GM12801 (cell line): ENCODE data around the gene PPARGC1A.

Experiments used
- CTCF ChIP-seq: IDR thresholded peaks from one replicate; pipeline ENCODE4 v1.5.1; 2011; ENCODE audit warnings: control low read depth; ENCODE audit not compliant: insufficient read length; ENCODE audit errors: extremely low read depth

Gene PPARGC1A

GRCh38 chr4:23878246-23878891 is 11.5 kb downstream of the PPARGC1A start:
- no peak for TF ChIP-seq CTCF

- TF ChIP-seq CTCF: no peak
Measured at GRCh38 chr4:23877758-23878229, 12.1 kb downstream of the PPARGC1A start.

- TF ChIP-seq CTCF: no peak
Measured at GRCh38 chr4:23876418-23877089, 13.3 kb downstream of the PPARGC1A start.

GRCh38 chr4:23875317-23875716 is 14.5 kb downstream of the PPARGC1A start:
- TF ChIP-seq CTCF: no peak

GRCh38 chr4:23874536-23874901 is 15.3 kb downstream of the PPARGC1A start:
- no peak for TF ChIP-seq CTCF

- TF ChIP-seq CTCF: no peak
Measured at GRCh38 chr4:23873717-23874535, 15.9 kb downstream of the PPARGC1A start.

GRCh38 chr4:23871426-23871825 is 18.4 kb downstream of the PPARGC1A start:
- no peak for TF ChIP-seq CTCF
